HG03060 (cell line): ENCODE measurements around the gene TWIST1.

ENCODE experiments used
- ATAC-seq: cut with Tn5 transposase; IDR thresholded peaks from one replicate; pipeline ENCODE4 v1.9.1; 2021; ENCODE audit warnings: low read depth, moderate number of reproducible peaks; ENCODE audit not compliant: unreplicated experiment

Gene TWIST1

DNA sequence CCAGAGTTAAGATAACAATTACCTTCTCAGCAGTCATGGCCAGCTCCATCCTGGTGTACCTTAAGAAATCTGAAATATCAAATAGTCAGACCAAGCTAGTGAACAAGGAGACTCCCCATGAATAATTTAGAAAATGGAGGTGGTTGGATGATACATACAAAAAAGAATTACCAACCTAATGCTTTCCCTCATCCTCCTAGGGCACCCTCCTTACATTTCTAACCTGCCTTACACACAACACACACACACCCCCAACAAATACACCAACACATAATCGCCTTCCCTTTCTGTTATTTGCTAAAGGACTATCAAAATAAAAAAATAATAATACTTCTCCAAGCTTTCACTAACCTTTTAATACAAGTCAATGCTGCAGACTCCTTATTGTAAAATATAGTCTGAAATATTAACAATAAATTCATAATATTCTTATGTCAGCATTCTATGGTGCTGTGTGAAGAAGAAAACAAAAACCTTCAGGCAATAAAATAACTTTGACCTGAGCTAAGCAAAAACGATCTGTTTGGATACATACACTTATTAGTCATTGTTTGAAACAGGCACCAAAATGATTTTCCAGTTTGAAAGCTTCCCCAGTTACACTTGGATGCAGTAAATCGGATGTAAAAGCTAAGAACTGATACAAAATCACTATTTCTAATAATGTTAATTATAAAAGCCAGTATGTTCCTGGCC, 3.4 kb downstream of the TWIST1 start:
- no peak for ATAC-seq

DNA sequence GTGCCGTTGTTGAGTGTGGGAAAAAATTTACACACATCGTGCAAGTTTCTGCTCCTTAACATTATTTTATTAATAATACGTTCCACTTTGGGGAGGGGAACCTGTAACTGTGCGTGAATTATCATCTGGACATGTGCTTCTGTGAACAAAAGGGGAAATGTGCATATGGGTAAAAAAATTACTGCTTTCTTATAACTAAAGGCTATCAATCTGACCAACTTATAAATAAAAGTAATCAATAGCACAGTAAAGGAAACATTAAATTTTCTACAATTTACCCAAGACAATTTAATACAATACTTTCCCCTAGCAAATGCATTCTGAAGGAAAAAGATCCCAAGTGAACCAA, 4.5 kb downstream of the TWIST1 start:
- no peak for ATAC-seq

DNA sequence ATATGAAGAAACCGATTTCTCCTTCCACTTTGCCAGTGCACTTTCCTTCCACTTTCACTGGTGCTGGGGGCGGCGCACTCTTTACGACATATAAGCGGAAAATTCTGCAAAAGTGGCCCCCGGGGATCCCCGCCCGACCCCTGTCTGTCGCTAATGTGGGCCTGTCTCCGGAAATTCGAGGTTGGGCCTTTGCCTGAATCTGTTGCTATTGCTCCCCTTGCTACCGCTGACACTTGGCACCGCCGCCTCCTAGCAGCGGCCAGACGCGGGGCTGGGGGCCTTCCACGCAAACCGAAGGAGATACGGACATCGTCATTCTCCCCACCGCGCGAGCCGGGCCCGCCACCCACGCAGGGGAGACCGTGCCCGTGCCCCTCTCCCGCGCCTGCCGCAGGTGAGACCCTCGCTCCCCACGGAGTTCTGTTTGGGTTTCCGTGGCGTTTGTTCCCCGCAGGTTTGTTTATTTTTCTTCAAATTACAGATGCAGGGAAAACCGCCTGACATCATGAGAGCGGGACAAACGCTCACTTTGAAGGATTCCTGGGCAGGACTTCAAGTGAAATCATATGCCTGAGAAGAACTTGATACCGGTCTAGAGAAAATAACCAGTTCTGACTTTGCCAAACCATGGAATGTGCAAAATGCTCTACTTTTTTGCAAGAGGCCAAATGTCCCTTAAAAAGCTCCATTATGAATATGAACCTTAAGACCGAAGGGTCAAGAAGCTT, 5.0 kb downstream of the TWIST1 start:
- ATAC-seq: no peak

DNA sequence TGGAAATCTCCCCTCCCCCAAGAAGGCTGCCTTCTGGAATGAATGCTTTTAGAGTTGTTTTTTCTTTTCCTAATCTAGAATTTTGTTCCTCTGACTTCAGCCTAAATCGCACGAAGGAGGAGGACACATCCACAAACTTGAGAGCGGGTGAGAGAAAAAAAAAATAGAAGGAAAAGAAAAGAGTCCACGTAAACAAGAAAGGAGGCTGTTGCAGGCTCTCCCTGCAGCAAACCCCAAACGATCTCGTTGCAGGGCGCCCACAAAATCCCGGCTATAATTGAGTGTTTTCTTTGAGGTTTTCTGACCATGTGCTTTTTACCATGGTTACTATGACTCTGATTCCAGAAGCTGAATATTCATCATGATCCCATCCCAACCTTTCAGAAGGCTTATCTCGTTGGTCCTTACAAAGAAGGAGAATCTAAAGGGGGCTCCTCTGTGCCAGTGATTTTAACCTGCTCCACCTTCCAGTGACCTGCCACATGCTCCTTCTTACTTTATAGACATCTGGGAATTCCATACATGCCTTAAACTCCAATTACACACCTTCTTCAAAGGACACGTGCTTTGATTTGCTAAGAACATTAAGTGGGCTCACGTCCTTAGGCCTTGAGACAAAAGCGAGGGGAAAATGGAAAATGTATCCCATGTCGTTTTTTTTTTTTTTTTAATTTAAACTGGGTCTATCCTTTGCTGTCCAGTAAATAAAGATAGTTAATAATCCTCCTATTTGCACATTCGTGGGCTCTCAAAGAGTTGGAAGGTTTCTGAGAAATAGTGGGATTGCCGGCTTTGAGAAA, 5.8 kb downstream of the TWIST1 start:
- ATAC-seq: no peak

DNA sequence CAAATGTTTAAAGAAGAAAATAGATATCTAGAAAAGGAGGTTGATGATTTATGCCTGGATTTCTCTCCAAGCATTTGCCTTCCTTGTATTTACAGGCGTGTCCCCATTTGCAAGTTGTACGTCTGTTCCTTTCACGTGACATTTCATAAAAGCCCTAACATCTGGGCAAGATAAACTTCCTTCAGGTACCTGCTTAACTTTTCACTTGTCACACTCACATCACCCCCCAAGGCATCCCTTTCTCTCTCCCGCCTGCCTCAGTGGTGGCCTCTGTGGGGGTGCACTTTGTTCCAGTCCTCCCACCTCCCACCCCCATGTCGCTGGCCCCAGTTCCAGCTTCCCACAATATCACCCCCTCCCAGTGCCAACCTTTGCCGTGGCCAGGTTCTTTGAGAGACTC, 6.7 kb downstream of the TWIST1 start:
- ATAC-seq: no peak

DNA sequence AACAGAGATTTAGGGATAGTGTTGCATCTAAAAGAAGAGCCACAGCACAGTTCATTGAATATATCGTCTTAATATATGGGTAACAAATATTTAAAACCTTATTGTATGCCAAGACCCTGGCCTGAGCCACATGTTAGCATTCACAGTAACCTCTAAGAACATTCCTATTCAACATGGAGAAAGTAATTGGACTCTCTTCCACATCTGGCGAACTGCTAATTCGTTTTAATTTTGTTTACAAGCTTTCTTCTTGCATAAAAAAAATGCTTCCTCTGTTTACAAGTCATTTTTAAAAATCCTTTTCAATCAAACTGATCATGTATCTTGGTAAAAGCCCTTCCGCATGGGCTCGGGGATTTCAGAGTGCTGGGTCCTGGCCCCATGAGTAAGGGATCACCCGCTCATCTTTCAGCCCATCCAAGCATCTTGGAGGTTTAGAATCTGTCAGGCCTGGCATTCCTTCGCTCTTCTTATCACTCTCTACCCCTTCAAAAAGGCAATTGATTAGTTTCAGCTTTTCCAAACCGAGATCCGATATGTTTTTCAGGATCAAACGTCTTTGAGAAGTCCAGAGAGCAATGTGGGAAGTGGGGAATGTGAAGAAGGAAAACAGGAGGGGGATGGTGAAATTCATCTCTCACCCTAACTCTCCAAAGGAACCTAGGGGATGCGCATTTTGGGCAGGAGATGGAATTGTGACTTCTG, 7.3 kb downstream of the TWIST1 start:
- ATAC-seq: no peak

DNA sequence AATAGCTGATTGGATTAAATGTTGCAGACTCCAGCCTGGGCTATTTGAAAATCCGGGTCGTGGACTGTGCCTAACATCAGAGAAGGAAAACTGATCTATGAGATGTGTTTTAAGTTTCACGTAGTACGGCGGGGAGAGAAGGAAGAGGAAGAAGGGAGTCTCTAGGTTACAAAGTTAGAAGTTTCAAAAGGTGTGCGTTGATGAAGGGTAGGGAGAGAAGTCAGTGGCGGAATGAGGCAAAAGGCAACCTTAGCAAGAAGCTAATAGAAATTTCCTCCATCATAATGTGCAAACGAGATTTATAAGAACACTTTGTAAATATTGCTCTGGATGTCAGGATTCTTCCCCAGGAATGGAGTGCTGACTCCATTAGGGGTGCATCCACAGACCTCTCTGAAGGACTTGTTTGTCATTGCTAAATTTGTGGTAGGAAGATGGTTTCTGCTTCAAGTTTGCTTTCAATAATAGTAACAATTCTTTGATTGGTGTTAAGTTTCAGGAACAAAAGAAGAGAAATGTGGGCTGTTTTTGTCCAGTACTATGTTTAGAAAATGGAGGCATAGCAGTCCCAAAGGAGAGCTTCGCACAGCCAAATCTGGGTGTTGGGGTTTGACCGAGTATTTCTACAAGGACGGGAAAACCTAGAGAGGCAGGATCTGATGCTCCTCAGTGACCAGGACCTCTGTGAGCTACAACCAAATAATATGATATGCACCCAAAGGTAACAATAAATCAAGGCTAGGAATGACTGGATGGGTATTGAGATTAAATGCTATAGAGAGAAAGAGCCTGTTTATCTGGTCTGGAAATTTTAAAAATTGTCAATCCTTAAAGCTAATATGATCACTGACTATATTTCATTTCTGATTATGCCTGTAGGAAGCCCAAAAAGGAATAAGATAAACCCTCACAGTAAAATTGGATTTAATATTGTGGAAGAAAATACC, 8.2 kb downstream of the TWIST1 start:
- no peak for ATAC-seq

DNA sequence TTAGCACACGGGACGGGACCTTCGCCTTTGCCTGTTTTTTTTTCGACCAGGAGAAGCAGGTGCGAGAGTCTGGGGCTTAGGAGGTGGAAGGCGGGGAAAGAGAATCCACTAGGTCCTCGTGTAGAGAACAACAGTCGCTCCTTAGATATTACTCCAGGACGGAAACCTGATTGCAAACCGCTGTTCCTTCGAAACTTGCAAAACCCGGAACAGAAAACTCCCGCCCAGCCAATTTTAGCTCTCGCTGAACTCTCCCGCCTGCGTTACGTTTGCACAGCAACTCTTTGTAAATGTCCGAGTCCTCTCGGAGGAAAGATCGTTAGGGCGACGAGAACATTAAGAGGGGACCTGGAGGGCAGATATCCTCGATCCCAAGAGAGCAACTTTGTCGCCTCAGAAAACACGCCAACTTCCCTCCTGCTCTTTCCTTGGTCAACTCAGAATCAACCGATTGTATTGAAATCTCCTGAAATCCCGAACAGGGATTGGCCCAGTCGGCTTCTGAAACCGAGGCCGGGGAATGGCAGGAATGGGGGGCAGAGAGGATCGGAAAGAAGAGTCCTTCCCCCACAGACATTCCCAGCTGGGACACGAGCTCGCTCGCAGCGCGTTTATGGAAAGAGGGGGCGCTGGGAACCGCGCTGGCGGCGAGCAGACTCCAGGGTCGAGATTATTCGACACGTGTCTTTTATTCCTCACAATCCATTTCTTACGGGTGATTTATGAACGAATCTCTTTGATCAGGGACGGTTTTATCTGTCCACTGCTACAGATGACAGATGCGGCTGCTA, 9.9 kb downstream of the TWIST1 start:
- no peak for ATAC-seq

DNA sequence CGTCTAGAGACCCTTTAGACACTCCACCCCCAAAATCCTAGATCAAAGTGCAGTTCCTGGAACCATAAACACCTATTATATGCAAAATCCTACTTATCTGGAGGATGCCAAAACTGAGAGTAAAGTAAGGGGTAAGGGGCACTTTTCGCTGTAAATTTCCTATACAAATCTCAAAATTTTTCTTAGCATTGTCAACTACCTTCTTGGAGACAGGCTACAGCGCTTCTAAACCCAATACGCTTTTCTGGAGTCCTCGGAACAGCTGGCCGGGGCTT, 10.4 kb downstream of the TWIST1 start:
- no peak for ATAC-seq

DNA sequence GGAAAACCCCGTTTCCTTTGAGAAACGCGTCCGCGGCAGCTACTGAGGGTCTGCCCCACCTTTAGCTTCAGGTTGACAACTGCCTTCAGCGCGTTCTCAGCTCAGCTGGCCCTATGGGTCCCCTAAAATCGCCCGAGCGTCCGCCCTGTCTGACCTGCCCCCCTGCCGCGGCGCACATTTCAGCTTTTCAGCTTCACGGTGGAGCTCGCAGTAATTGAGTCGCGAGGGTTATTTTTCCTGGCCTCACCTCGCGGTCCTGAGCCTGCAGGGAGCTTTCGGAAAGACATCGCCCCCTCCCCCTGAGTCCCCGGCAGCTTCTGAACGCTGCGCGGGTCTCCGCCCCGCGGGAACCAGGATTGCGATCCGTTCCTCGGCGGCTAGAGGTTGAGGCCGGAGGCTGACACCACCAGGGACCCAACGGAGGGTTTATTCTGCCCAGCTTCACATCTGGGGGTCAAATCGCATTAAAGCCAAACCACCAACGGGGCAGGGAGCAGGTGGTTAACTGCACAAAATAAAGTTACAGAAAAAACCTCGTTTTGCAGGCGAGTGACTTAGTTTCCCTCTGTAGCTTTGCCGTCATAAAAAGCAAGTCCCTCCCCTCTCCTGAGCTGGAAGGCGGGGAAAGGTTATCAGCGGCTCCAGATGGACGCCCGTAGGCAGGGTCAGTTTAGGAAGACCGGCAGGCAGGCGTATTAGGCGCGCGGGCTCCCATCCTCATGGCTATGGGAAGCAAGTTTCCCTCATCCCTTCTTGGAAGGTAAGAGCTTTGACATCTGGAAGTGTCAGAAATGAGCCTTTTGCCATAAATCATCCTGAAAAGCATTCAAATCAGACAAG, 11.0 kb downstream of the TWIST1 start:
- ATAC-seq: no peak

DNA sequence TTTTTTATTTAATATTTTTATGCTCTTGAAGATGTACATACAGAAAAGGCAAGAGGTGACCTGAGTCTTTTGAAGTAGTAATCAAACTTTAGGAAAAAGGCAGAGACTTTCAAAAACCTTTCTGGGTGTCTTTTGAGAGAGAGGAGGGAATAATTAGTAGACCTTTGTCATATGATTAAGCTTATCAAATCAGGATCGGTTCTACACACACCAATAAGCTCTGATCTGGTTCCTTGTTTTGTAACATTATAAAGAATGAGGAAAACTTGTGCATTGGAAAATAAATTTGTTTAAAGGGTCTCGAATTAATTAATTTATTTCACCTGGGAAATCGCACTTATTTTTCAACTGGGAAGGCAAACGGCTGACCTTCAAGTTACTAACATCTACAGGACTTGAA, 11.9 kb downstream of the TWIST1 start:
- no peak for ATAC-seq

DNA sequence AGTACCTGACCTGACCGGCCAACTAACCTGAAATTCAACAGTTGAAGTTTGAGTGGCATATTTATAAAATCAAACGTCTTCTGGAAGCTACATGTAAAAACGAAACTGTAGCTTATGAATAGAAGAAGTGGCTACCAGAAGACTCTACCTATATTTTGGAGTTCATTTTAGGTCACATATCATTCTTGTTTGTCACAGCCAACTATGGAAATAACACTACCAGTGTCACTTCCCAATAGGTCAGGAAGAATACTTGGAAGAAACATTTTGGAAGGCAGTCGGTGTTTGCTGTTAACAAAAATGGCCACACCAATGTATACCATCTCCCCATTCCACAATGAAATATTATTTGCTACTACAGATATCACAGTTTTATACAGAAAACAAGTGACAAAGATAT, 12.6 kb downstream of the TWIST1 start:
- ATAC-seq: no peak

DNA sequence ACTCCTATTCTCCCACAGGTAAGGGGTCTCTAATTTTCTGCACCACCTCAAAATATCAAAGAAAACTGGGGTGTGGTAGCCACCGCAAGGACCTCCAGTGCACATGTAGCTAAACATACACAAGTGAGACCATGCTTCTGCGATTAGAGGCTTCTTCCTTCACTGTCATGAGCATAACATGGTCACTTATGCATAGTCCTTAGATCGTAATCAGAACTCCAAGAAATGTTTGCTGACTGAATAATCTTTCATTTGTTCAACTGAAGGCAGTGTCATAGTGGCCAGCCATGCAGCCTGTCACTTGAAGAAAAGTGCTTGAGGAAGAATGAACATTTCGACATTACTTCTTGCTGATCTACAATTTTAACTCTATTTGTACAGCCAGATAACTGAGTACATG, 14.6 kb downstream of the TWIST1 start:
- no peak for ATAC-seq

DNA sequence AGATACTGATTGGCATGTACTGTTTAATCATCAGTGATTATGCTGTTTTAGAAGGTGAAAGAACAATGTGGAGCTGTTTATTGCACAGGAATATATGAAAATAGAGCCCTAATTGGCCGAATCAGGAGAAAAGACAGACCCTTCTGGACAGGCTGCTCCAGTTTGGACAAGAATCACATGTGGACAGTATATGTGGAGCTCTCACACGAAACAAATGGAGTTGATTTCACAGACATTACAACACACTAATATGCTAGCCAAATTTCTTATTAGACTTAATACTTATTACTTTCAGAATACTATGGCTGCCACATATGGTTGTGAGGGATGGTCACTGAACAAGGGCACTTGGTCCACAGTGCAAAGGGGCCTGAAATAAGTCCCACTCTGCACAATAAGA, 15.5 kb downstream of the TWIST1 start:
- ATAC-seq: no peak

DNA sequence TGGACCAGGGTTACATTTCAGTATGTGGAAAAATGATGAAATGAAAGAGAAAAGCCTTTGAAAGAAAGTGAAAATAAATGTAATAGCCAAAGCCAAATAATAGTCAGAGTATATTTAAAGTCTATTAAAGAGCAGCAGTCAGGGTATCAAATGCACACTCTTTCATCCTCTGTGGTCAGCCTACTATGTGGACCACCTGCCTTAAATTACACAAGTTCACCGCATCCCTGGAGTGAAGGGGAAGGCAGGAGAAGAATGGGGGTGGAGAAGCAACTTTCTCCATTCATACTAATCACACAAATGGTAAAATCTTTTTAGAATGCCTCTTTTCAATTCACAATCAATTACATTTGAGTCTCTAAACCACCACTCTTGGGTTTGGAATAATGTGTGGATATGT, 16.0 kb downstream of the TWIST1 start:
- ATAC-seq: no peak

DNA sequence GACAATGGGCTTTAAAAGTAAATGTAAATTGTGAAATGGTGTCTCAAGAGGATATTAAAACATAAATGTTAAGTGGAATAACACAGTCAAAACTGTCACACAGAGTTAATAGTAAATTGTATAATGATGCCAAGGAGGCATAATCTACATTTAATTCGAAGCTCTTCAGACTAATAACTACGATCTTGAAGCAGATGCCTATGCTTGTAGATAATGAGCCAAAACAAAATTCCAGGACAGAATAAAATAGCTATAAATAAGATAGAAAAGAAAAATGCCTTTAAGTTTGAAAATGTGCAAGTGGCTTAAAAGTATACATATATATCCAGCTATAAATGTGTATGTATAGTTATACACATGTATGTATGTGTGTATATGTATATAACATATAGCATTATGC, 17.5 kb downstream of the TWIST1 start:
- no peak for ATAC-seq

DNA sequence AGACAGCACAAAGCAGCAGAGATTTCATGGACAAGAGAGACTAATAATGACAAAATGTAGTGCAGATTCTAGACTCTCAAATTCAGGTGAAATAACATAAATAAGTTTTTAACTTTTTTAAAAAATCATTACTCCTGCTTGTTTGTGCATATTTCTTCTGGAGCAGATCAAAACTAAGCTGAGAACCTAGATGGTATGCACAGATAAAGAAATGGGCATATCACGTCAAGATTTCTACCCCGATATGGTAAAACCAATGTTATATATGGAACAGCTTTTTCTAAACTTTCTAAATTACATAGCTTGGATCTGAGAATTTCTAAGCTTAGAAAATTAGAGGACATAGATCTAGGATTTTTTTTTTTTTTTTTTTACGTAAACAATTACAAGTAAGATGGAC, 18.2 kb downstream of the TWIST1 start:
- ATAC-seq: no peak

DNA sequence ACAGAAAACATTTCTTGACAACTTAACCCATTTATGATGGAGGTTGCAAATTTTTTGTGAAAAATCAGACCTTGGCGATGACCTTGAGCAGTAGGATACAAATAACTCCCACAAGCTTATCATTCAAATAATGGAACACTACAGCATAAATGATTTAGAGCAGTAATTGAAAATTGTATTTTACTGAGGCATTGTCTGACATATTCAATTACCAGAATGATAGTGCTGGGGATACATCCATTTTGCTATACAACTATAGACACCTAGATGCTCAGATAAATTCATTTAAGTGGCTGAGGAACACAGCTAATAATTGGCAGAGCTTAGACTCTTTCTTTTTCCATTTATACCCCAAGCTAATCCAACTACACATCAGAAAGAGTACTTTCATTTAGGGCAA, 18.9 kb downstream of the TWIST1 start:
- ATAC-seq: no peak
